ENCODE data around the gene IL10RB.

Gene IL10RB

GRCh38 chr21:33281096-33281652 lies 15.0 kb downstream of the IL10RB start:
- no peak for TF ChIP-seq CTCF (IDR thresholded peaks at IDR 0.05)

- no peak for TF ChIP-seq CTCF (IDR thresholded peaks at IDR 0.05)
Observed at GRCh38 chr21:33283203-33283602, 17.0 kb downstream of the IL10RB start.

- TF ChIP-seq CTCF (IDR thresholded peaks at IDR 0.05): no peak
Observed at GRCh38 chr21:33286076-33286475, 19.9 kb downstream of the IL10RB start.

GRCh38 chr21:33286600-33287456 lies 20.7 kb downstream of the IL10RB start:
- TF ChIP-seq CTCF (IDR thresholded peaks at IDR 0.05): no peak

GRCh38 chr21:33289199-33289819 lies 23.1 kb downstream of the IL10RB start:
- no peak for TF ChIP-seq CTCF (IDR thresholded peaks at IDR 0.05)

GRCh38 chr21:33290441-33290840 lies 24.3 kb downstream of the IL10RB start:
- TF ChIP-seq CTCF (IDR thresholded peaks at IDR 0.05): no peak

- no peak for TF ChIP-seq CTCF (IDR thresholded peaks at IDR 0.05)
Observed at GRCh38 chr21:33291686-33292085, 25.5 kb downstream of the IL10RB start.

Data from LNCAP (cell line).